H1 (cell line): Measurements from ENCODE around the gene HOXA13. TPM values are rescaled to one million over a fixed set of nuclear protein-coding genes. Genes with fewer than 3 reads are reported as not detected.

Source experiments
- CTCF ChIA-PET: fragments of 300-600 bp; sonication (Branson Sonifier 250); formaldehyde crosslinking; loops from one replicate; lab custom pipeline; 2021; ENCODE audit not compliant: partially characterized antibody; lab: Charles Lee
- POLR2A ChIA-PET: fragments of 300-600 bp; sonication (Branson Sonifier 250); formaldehyde crosslinking; loops from one replicate; lab custom pipeline; 2021; ENCODE audit warnings: inconsistent platforms; ENCODE audit not compliant: partially characterized antibody; lab: Charles Lee
- DNase-seq, 2 experiments: peaks; one replicate each; pipeline versions ENCODE4 v3.0.0 to v3.0.0-alpha.2; 2010 to 2022; ENCODE audit warnings: low spot score in 2 of 2, low read depth in 1 of 2, mixed read lengths in 1 of 2
- FAIRE-seq: peaks from 2 replicates; lab custom pipeline; 2011; peaks lifted over from hg19 to GRCh38; lab: Jason Lieb, UNC
- H2AFZ ChIP-seq: 2 replicates; pipeline ENCODE4 v1.8.1; 2012; ENCODE audit warnings: low read length, inconsistent platforms
- H2AK5ac ChIP-seq: 2 replicates; pipeline ENCODE4 v1.6.1; 2013; ENCODE audit warnings: low read depth, low read length
- H2BK120ac ChIP-seq: replicated peaks from 2 replicates; pipeline ENCODE3; 2013; ENCODE audit warnings: low read depth, low read length, inconsistent platforms
- H2BK12ac ChIP-seq: 2 replicates; pipeline ENCODE4 v1.6.1; 2013; ENCODE audit warnings: low read depth, low read length
- H2BK15ac ChIP-seq: 2 replicates; pipeline ENCODE4 v1.6.1; 2013; ENCODE audit warnings: low read length
- H2BK20ac ChIP-seq: 2 replicates; pipeline ENCODE4 v1.6.1; 2013; ENCODE audit warnings: low read length
- H2BK5ac ChIP-seq: 2 replicates; pipeline ENCODE4 v1.6.1; 2013; ENCODE audit warnings: low read depth, low read length
- H3K14ac ChIP-seq: 2 replicates; pipeline ENCODE4 v1.6.1; 2013; ENCODE audit warnings: inconsistent platforms; ENCODE audit not compliant: insufficient read length
- H3K18ac ChIP-seq: 2 replicates; pipeline ENCODE4 v1.6.1; 2013; ENCODE audit warnings: low read length; ENCODE audit errors: extremely low read depth
- H3K23ac ChIP-seq: 2 replicates; pipeline ENCODE4 v1.6.1; 2013; ENCODE audit warnings: inconsistent platforms; ENCODE audit not compliant: insufficient read length
- H3K23me2 ChIP-seq: 2 replicates; pipeline ENCODE4 v1.6.1; 2013; ENCODE audit warnings: low read depth, low read length
- H3K27ac ChIP-seq: 2 replicates; pipeline ENCODE4 v1.6.1; 2011; ENCODE audit warnings: low read depth, low read length, inconsistent platforms
- H3K27me3 ChIP-seq, 4 experiments: replicated peaks in 1 of 4; 1 replicate in 1 of 4; 2 replicates in 3 of 4; pipeline versions ENCODE4 v1.6.1 to v1.8.1; 2011 to 2013; ENCODE audit warnings: low read length in 3 of 4, mild to moderate bottlenecking in 3 of 4, inconsistent platforms in 2 of 4, mixed read lengths in 2 of 4, moderate library complexity in 1 of 4; ENCODE audit not compliant: control insufficient read depth in 3 of 4, insufficient read depth in 3 of 4; ENCODE audit errors: extremely low read depth in 1 of 4
- H3K36me3 ChIP-seq, 4 experiments: 2 replicates each; pipeline versions ENCODE4 v1.6.1 to v1.8.1; 2011 to 2013; ENCODE audit warnings: mild to moderate bottlenecking in 4 of 4, low read length in 3 of 4, moderate library complexity in 2 of 4, control low read depth in 1 of 4, inconsistent platforms in 1 of 4; ENCODE audit not compliant: insufficient read depth in 4 of 4, control insufficient read depth in 2 of 4
- H3K4ac ChIP-seq: replicated peaks from 2 replicates; pipeline ENCODE3; 2013; ENCODE audit warnings: low read length, low read depth, mixed read lengths, inconsistent platforms; ENCODE audit not compliant: insufficient read length
- H3K4me1 ChIP-seq, 4 experiments: replicated peaks in 1 of 4; 1 replicate in 1 of 4; 2 replicates in 3 of 4; pipeline versions ENCODE4 v1.6.1 to v1.8.1; 2011 to 2013; ENCODE audit warnings: low read length in 3 of 4, inconsistent platforms in 2 of 4, mixed read lengths in 1 of 4; ENCODE audit not compliant: insufficient read depth in 4 of 4, control insufficient read depth in 3 of 4
- H3K4me2 ChIP-seq, 2 experiments: 2 replicates each; pipeline versions ENCODE4 v1.6.1 to v1.8.1; 2011 to 2013; ENCODE audit warnings: low read depth in 2 of 2, low read length in 2 of 2, control low read depth in 1 of 2, inconsistent platforms in 1 of 2, mild to moderate bottlenecking in 1 of 2; ENCODE audit not compliant: insufficient read depth in 1 of 2
- H3K4me3 ChIP-seq, 4 experiments: fragments of 200-600, 300-600 bp in 1 of 4; sonication (generic), shearing (Covaris generic), sonication (Bioruptor Twin) in 1 of 4; 2 replicates each; pipeline versions ENCODE4 v1.5.1 to v1.8.1; 2011 to 2016; ENCODE audit warnings: low read length in 4 of 4, low read depth in 3 of 4, control low read depth in 2 of 4, inconsistent platforms in 2 of 4, mild to moderate bottlenecking in 2 of 4, mixed read lengths in 1 of 4, moderate library complexity in 1 of 4; ENCODE audit not compliant: insufficient read depth in 2 of 4; ENCODE audit errors: extremely low read depth in 1 of 4
- H3K56ac ChIP-seq: replicated peaks from 2 replicates; pipeline ENCODE3; 2013; ENCODE audit warnings: low read depth, mild to moderate bottlenecking, mixed read lengths, low read length, inconsistent platforms; ENCODE audit not compliant: insufficient read length
- H3K79me1 ChIP-seq: 2 replicates; pipeline ENCODE4 v1.6.1; 2013; ENCODE audit warnings: low read depth, low read length, control low read depth
- H3K79me2 ChIP-seq, 2 experiments: 2 replicates each; pipeline versions ENCODE4 v1.6.1 to v1.8.1; 2012 to 2013; ENCODE audit warnings: low read length in 2 of 2, mild to moderate bottlenecking in 2 of 2, inconsistent platforms in 1 of 2; ENCODE audit not compliant: insufficient read depth in 2 of 2, control insufficient read depth in 1 of 2
- H3K9ac ChIP-seq, 4 experiments: replicated peaks in 1 of 4; 1 replicate in 1 of 4; 2 replicates in 3 of 4; pipeline versions ENCODE4 v1.6.1 to v1.8.1; 2011 to 2013; ENCODE audit warnings: low read depth in 3 of 4, low read length in 3 of 4, control low read depth in 2 of 4, mild to moderate bottlenecking in 2 of 4, moderate library complexity in 2 of 4, inconsistent platforms in 1 of 4; ENCODE audit errors: extremely low read depth in 1 of 4
- H3K9me3 ChIP-seq, 2 experiments: 2 replicates each; pipeline versions ENCODE4 v1.6.1 to v1.8.1; 2012 to 2013; ENCODE audit warnings: mild to moderate bottlenecking in 2 of 2, moderate library complexity in 2 of 2, control low read depth in 1 of 2, inconsistent platforms in 1 of 2, low read depth in 1 of 2, low read length in 1 of 2, mixed read lengths in 1 of 2; ENCODE audit not compliant: insufficient read depth in 2 of 2
- H4K20me1 ChIP-seq, 2 experiments: replicated peaks in 1 of 2; 2 replicates each; pipeline versions ENCODE3 to v1.8.1; 2011 to 2013; ENCODE audit warnings: inconsistent platforms in 2 of 2, low read length in 2 of 2, mild to moderate bottlenecking in 1 of 2; ENCODE audit not compliant: insufficient read depth in 2 of 2, control insufficient read depth in 1 of 2
- H4K5ac ChIP-seq: 2 replicates; pipeline ENCODE4 v1.6.1; 2013; ENCODE audit warnings: low read length, low read depth, mixed read lengths, inconsistent platforms; ENCODE audit not compliant: insufficient read length
- H4K8ac ChIP-seq: 2 replicates; pipeline ENCODE4 v1.8.0; 2013; ENCODE audit warnings: mild to moderate bottlenecking, moderate library complexity, low read length, inconsistent platforms; ENCODE audit not compliant: insufficient read depth; ENCODE audit errors: extremely low read depth
- H4K91ac ChIP-seq: replicated peaks from 2 replicates; pipeline ENCODE3; 2013; ENCODE audit warnings: low read length, mixed read lengths, inconsistent platforms; ENCODE audit not compliant: insufficient read length
- BACH1 ChIP-seq: IDR thresholded peaks from 2 replicates; pipeline ENCODE4 v1.6.1; 2012; ENCODE audit warnings: low read length, improper control_type of control experiment
- CTBP2 ChIP-seq: IDR thresholded peaks from 2 replicates; pipeline ENCODE4 v1.7.0; 2011; ENCODE audit warnings: borderline replicate concordance, mild to moderate bottlenecking, moderate library complexity, mixed read lengths, low read length; ENCODE audit not compliant: insufficient read depth, insufficient read length
- EGR1 ChIP-seq: IDR thresholded peaks from 2 replicates; pipeline ENCODE4 v1.6.1; 2011; ENCODE audit warnings: low read depth, low read length, borderline replicate concordance
- GABPA ChIP-seq: IDR thresholded peaks from 2 replicates; pipeline ENCODE4 v1.6.1; 2011; ENCODE audit warnings: mild to moderate bottlenecking, low read length, moderate library complexity, borderline replicate concordance; ENCODE audit not compliant: insufficient read depth
- GTF2F1 ChIP-seq: IDR thresholded peaks from 2 replicates; pipeline ENCODE4 v1.6.1; 2012; ENCODE audit warnings: low read depth, low read length, improper control_type of control experiment, borderline replicate concordance
- POU5F1 ChIP-seq: IDR thresholded peaks from 2 replicates; pipeline ENCODE4 v1.6.1; 2011; ENCODE audit warnings: low read depth, mild to moderate bottlenecking, low read length, moderate library complexity
- SAP30 ChIP-seq: fragments of 300-600 bp; sonication (generic); IDR thresholded peaks from 2 replicates; pipeline ENCODE4 v1.7.1; 2012; ENCODE audit warnings: low read length, moderate library complexity, mild to moderate bottlenecking, inconsistent platforms; ENCODE audit not compliant: insufficient read depth, insufficient replicate concordance
- SP4 ChIP-seq: IDR thresholded peaks from 2 replicates; pipeline ENCODE4 v1.6.1; 2012; ENCODE audit warnings: low read length, inconsistent platforms
- WGBS, 2 experiments: shearing (Covaris generic) in 1 of 2; methylation state at CpG; one replicate each; pipeline versions ENCODE4 v1.1.6 to v1.1.7; 2013 to 2015; ENCODE audit warnings: low lambda C conversion rate in 2 of 2, mixed read lengths in 2 of 2, inconsistent platforms in 1 of 2, low coverage in 1 of 2, missing lambda C conversion rate in 1 of 2; ENCODE audit not compliant: insufficient replicate concordance in 2 of 2, insufficient coverage in 1 of 2, insufficient read length in 1 of 2; ENCODE audit errors: extremely low coverage in 1 of 2, missing lambda C conversion rate in 1 of 2; 5-methylcytosine and 5-hydroxymethylcytosine counted together
- polyA plus RNA-seq, 7 experiments: library from polyadenylated mRNA; depleted of rRNA in 3 of 7; stranded (reverse) in 5 of 7; unstranded in 2 of 7; fragments of >200 nt in 5 of 7; fragments of 200-250 nt in 2 of 7; gene quantifications; 1 replicate in 5 of 7; 2 replicates in 1 of 7; 4 replicates in 1 of 7; pipeline versions ENCODE4 v1.2.1 to v1.2.3, GENCODE V29; 2011 to 2013; ENCODE audit warnings: missing spikeins in 2 of 7, mixed read lengths in 2 of 7
- total RNA-seq: library from RNA; stranded (reverse); fragmentation: NEBNext Ultra II Directional; extraction: Animal tissue kit (Norgen Biotek cat#: 25700); gene quantifications from 2 replicates; pipeline ENCODE4 v1.2.1, GENCODE V29; 2021

The HOXA13 gene
- total and polyA plus RNA-seq, 2 of the 8 experiments (the other 6 are each of a cell fraction or from before 2014, with no cell fraction given) = not detected

DNA sequence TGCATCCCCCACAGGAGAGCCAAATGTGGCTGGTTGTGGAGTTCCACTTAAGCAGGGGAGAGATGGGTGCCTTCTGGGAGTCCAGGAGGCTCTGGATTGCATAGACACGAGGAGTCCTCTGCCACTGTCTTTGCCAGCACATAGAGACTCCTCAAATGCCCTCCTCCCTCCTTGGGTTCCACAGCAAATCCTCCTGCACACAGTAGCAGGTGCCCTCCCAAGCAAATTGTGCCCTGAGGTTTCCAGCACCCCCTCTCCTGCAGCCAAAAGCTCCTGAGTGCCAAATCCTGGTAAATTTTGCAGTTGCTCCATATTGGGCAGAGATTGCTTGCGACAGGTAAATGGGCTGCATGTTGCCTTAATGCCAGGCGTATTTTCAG lies 48.5 kb upstream of the HOXA13 start:
- Histone ChIP-seq H3K4me3 (no peak overlapping the region), H2BK12ac (no peak overlapping the region), H4K20me1 (peaks cover 27 to 49% of the 10 kb centered on the region in 2 experiments), H4K5ac (no peak overlapping the region), H3K18ac (no peak overlapping the region), H2AK5ac (no peak overlapping the region), H3K79me1 (no peaks in the 10 kb centered on the region), H3K4ac (no peak overlapping the region), H3K14ac (no peak overlapping the region), H4K8ac (no peak overlapping the region), H3K56ac (no peak overlapping the region), H3K9ac (no peak overlapping the region), H2BK5ac (no peak overlapping the region), H3K23me2 (peaks cover 2% of the 10 kb centered on the region; the same call in 1 of the 2 replicates), H3K27me3 (peaks cover 100% of the 10 kb centered on the region in 4 experiments), H2AFZ (no peak overlapping the region), H3K79me2 (no peaks in the 10 kb centered on the region), H3K36me3 (peaks cover 0 to 20% (median 0%) of the 10 kb centered on the region in 4 experiments; a peak in 1 of 8 replicates), H2BK15ac (no peak overlapping the region), H3K9me3 (no peaks in the 10 kb centered on the region), H2BK20ac (no peak overlapping the region), H3K23ac (no peak overlapping the region), H2BK120ac (no peak overlapping the region), H3K4me2 (no peak overlapping the region), H4K91ac (no peak overlapping the region), H3K27ac (no peak overlapping the region), H3K4me1 (peaks cover 0 to 36% (median 18%) of the 10 kb centered on the region in 4 experiments; a peak in 6 of 7 replicates)
- FAIRE-seq (no peak), DNase-seq (no peak)
- POLR2A ChIA-PET = interaction anchor here (1.2 kb wide), 1 partner anchor 64 kb away, joined by 3 read pairs; no protein-coding TSS in a partner anchor
- CTCF ChIA-PET = interaction anchor here (1.0 to 2.7 kb wide), 7 partner anchors 31 to 140 kb away, joined by 3 to 14 read pairs (median 4); partner anchors contain the start of gene HOXA3
- TF ChIP-seq CTBP2 (no peak), POU5F1 (no peak), EGR1 (no peak), GABPA (no peak), BACH1 (no peak), GTF2F1 (no peak), SAP30 (no peak), SP4 (no peak)
- 55% methylated on average over 3 of the region's 3 CpGs; no CpG with 5 or more reads in 1 of the 2 experiments for WGBS, 2 experiments
